Kidney (tissue), 14 donors: ENCODE data around the gene LRRK1. TPM values are rescaled to one million over a fixed set of nuclear protein-coding genes. Genes with fewer than 3 reads are reported as not detected.

Experiments
- DNase-seq, 5 donors: peaks; one replicate each; pipeline ENCODE4 v3.0.0-alpha.2; 2013 to 2020
- FAIRE-seq: peaks from 2 replicates; lab custom pipeline; 2012; peaks lifted over from hg19 to GRCh38; lab: Jason Lieb, UNC
- H3K27ac ChIP-seq, 2 donors: one replicate each; pipeline ENCODE4 v1.7.0; 2013; ENCODE audit warnings: low read depth in 2 of 2, low read length in 2 of 2, inconsistent platforms in 1 of 2
- H3K27me3 ChIP-seq: one replicate; pipeline ENCODE4 v1.7.1; 2013; ENCODE audit warnings: low read length, inconsistent platforms; ENCODE audit not compliant: control insufficient read depth, insufficient read depth
- H3K36me3 ChIP-seq, 3 donors: one replicate each; pipeline versions ENCODE4 v1.7.0 to v1.7.1; 2013; ENCODE audit warnings: low read length in 3 of 3, control low read depth in 1 of 3, inconsistent platforms in 1 of 3; ENCODE audit not compliant: insufficient read depth in 3 of 3, control insufficient read depth in 2 of 3
- H3K4me1 ChIP-seq, 3 donors: one replicate each; pipeline versions ENCODE4 v1.7.0 to v1.7.1; 2013; ENCODE audit warnings: low read length in 3 of 3, inconsistent platforms in 1 of 3, low read depth in 1 of 3; ENCODE audit not compliant: control insufficient read depth in 2 of 3, insufficient read depth in 2 of 3
- H3K4me3 ChIP-seq, 3 donors: one replicate each; pipeline versions ENCODE4 v1.7.0 to v1.8.1; 2013; ENCODE audit warnings: low read length in 3 of 3, control low read depth in 1 of 3, inconsistent platforms in 1 of 3
- H3K9ac ChIP-seq, 3 donors: one replicate each; pipeline versions ENCODE4 v1.7.0 to v1.7.1; 2013; ENCODE audit warnings: low read length in 3 of 3, control low read depth in 1 of 3, inconsistent platforms in 1 of 3
- H3K9me3 ChIP-seq, 3 donors: one replicate each; pipeline versions ENCODE4 v1.7.0 to v1.7.1; 2013; ENCODE audit warnings: low read length in 3 of 3, control low read depth in 1 of 3, inconsistent platforms in 1 of 3; ENCODE audit not compliant: control insufficient read depth in 2 of 3, insufficient read depth in 1 of 3
- CTCF ChIP-seq: IDR thresholded peaks from 3 replicates; pipeline ENCODE4 v1.5.1; 2012; ENCODE audit warnings: mild to moderate bottlenecking, moderate library complexity, borderline replicate concordance; ENCODE audit not compliant: insufficient read depth; ENCODE audit errors: extremely low read depth
- intact Hi-C: fragments of 100-400 bp; cut with DNase I; formaldehyde crosslinking; loops from one replicate; pipeline ENCODE4 v1.11.1; 2022
- polyA plus RNA-seq: library from polyadenylated mRNA; stranded (reverse); fragments of 350-450 nt; fragmentation: Illumina TruSeq; extraction: RNeasy Lipid Tissue Mini Kit (QIAGEN cat#74804); gene quantifications from one replicate; pipeline ENCODE4 v1.2.3, GENCODE V29; 2014; ENCODE audit warnings: low read depth, low replicate concordance; ENCODE audit not compliant: insufficient read depth
- total RNA-seq: library from RNA; stranded (reverse); fragmentation: NEBNext Ultra II Directional; extraction: Animal tissue kit (Norgen Biotek cat#: 25700); gene quantifications from one replicate; pipeline ENCODE4 v1.2.1, GENCODE V29; 2021
- donor health status: control.
- donor health status: control.
- donor health status: control.
- donor health status: control.
- donor health status: control.
- donor health status: DM: yes; HTN: yes; CAD: no.
- donor health status: Normal renal cell carcinoma (clear cell type).

Gene LRRK1
- total and polyA plus RNA-seq, 2 donors from 2014 or later: 1.1 to 24.9 TPM

GRCh38 chr15:100926971-100927756 is 8.0 kb downstream of the LRRK1 start:
- FAIRE-seq (no peak), DNase-seq (no peak)
- no peaks in the 10 kb centered on the region for H3K9me3 ChIP-seq
- H3K36me3 ChIP-seq: no peaks in the 10 kb centered on the region
- H3K4me1 ChIP-seq: no peaks in the 10 kb centered on the region
- H3K27ac ChIP-seq: no peak overlapping the region
- TF ChIP-seq CTCF: no peak
- H3K4me3 ChIP-seq: no peak overlapping the region
- H3K27me3 ChIP-seq: no peaks in the 10 kb centered on the region
- intact Hi-C loops: no loop called here
- no peak overlapping the region for H3K9ac ChIP-seq

DNA sequence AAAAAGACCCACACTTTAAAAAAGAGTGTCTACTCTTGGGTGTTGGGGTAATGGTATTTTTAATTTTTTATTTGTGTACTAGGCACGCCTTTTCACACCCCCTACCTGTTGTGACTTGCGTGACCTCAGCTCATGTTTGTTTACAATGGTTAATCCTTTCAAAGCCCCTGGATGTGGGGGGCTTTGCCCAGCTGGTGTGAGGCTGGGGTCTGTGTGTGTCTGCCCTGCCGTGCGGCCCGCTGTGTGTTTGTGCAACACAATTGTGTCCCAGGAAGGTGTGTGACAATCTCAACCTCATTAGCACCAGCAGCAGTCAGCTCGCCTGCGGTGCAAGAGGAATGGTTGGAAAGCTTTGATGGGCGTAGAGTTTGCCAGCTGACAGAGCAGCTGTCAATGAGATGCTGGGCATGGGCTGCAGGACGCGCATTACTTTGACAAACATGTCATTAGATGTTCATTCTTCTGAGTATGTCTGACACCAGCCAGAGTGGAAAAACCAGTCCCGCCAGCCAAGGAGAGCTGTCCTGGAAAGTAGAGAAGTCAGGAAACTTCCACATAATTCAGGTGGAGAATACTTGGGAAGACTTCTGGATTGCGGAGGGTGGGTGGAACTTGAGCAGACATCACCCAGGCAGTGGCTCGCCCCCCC is 9.6 kb downstream of the LRRK1 start:
- TF ChIP-seq CTCF: no peak
- Histone ChIP-seq H3K9ac (no peak overlapping the region), H3K9me3 (no peaks in the 10 kb centered on the region), H3K27ac (no peak overlapping the region), H3K4me1 (no peaks in the 10 kb centered on the region), H3K27me3 (no peaks in the 10 kb centered on the region), H3K4me3 (no peak overlapping the region), H3K36me3 (no peaks in the 10 kb centered on the region)
- FAIRE-seq (no peak), DNase-seq (no peak)
- intact Hi-C loops: no loop called here

GRCh38 chr15:100929641-100930042 is 10.5 kb downstream of the LRRK1 start:
- Histone ChIP-seq H3K4me1 (no peaks in the 10 kb centered on the region), H3K9ac (no peak overlapping the region), H3K36me3 (no peaks in the 10 kb centered on the region), H3K27ac (no peak overlapping the region), H3K4me3 (no peak overlapping the region), H3K9me3 (no peaks in the 10 kb centered on the region), H3K27me3 (no peaks in the 10 kb centered on the region)
- no peak for TF ChIP-seq CTCF
- DNase-seq (peak in 4 of 5 donors; percentile 64 to 74 (median 69)), FAIRE-seq (no peak)
- intact Hi-C loops: no loop called here
